Jurkat, Clone E6-1 (cell line): Measurements from ENCODE around the gene KRTAP25-1.

Experiments
- DNase-seq: peaks from one replicate; pipeline ENCODE4 v3.0.0-alpha.2; 2011; ENCODE audit warnings: low read depth, low spot score
- H3K4me3 ChIP-seq: 2 replicates; pipeline ENCODE4 v1.5.1; 2011; ENCODE audit warnings: mild to moderate bottlenecking, low read length, control low read depth, moderate library complexity

The KRTAP25-1 gene

DNA sequence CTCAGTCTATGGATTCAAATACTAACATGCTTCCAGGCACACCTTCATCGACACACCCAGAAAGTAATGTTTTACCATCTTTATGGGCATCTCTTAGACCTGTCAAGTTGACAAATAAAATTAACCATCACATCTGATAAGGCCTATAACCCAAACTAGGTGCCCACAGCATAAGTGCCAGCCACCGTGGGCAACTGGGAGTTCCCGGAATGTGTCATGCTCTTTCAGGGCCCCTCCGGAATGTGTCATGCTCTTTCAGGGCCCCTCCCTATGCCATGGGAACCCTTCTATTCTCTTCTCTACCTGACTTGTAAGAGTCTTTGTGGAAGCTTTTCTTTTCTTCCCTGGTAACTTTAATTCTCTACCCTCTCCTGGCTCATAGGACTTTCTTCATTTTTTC, 33.2 kb downstream of the KRTAP25-1 start:
- H3K4me3 ChIP-seq, result no peak overlapping the region
- no peak for DNase-seq

GRCh38 chr21:30255679-30256078, 33.6 kb downstream of the KRTAP25-1 start:
- H3K4me3 ChIP-seq, result no peak overlapping the region
- DNase-seq, result no peak

- H3K4me3 ChIP-seq, result no peak overlapping the region
- DNase-seq, result no peak
Measured at GRCh38 chr21:30251781-30252180, 37.5 kb downstream of the KRTAP25-1 start.

DNA sequence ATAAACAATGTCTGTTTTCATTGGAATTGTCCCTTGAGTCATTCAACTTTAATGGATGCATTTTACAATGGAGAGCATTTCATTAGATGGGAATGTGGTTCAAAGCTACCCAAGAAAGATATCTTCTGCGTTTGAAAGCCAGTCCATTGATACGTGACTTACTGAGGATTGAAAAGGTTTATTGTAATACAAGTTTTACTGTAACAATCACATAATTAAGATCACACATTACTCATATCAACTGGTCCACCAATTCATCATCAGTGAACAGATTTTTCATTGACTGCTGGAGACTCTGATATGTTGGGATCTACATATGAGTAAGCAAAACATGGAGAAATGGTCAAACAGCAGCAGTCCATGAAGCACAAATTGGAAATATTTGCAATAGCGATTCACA, 39.4 kb downstream of the KRTAP25-1 start:
- no peak overlapping the region for H3K4me3 ChIP-seq
- DNase-seq, result no peak

- DNase-seq, result no peak
- no peak overlapping the region for H3K4me3 ChIP-seq
Measured at GRCh38 chr21:30248844-30249243, 40.5 kb downstream of the KRTAP25-1 start.

GRCh38 chr21:30245061-30245460, 44.3 kb downstream of the KRTAP25-1 start:
- H3K4me3 ChIP-seq, result no peak overlapping the region
- DNase-seq, result no peak

DNA sequence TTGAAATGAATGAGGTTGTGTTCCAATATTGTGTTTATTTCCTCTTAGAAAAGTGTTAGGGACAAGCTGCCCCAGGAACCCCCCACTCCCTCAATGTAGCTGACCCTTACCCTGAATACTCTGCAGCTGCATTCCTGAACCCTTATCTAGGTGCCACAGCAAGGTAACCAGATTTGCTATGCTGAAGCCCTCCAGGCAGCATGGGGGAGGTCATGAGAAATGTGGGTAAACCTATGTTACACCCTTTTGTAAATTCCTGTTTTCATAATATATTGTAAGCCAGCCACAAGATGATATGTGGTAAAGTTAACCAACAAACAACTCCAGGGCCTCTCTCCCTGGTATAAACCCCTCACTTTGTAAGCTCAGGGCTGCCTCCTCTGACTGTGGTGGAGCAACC, 45.6 kb downstream of the KRTAP25-1 start:
- H3K4me3 ChIP-seq, result no peak overlapping the region
- no peak for DNase-seq

GRCh38 chr21:30240661-30241060, 48.7 kb downstream of the KRTAP25-1 start:
- DNase-seq, result no peak
- no peak overlapping the region for H3K4me3 ChIP-seq
